Activated CD4-positive, alpha-beta T cell treated with anti-CD3 and anti-CD28 coated beads, Interleukin-2, amount 50 U/mL, for 16 hours (primary cell): ENCODE data around the gene SCARB1.
A peak's percentile ranks its signal among the peaks of the same experiment; 100 is the strongest.
"Not testable (repeated sequence)": the region's sequence is repeated elsewhere in the genome, so short reads cannot be mapped to it uniquely, and the experiment has no call there.

Experiments used
- DNase-seq: peaks from one replicate; pipeline ENCODE4 v3.0.0-alpha.2; 2020

The SCARB1 gene, protein sequence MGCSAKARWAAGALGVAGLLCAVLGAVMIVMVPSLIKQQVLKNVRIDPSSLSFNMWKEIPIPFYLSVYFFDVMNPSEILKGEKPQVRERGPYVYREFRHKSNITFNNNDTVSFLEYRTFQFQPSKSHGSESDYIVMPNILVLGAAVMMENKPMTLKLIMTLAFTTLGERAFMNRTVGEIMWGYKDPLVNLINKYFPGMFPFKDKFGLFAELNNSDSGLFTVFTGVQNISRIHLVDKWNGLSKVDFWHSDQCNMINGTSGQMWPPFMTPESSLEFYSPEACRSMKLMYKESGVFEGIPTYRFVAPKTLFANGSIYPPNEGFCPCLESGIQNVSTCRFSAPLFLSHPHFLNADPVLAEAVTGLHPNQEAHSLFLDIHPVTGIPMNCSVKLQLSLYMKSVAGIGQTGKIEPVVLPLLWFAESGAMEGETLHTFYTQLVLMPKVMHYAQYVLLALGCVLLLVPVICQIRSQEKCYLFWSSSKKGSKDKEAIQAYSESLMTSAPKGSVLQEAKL

DNA sequence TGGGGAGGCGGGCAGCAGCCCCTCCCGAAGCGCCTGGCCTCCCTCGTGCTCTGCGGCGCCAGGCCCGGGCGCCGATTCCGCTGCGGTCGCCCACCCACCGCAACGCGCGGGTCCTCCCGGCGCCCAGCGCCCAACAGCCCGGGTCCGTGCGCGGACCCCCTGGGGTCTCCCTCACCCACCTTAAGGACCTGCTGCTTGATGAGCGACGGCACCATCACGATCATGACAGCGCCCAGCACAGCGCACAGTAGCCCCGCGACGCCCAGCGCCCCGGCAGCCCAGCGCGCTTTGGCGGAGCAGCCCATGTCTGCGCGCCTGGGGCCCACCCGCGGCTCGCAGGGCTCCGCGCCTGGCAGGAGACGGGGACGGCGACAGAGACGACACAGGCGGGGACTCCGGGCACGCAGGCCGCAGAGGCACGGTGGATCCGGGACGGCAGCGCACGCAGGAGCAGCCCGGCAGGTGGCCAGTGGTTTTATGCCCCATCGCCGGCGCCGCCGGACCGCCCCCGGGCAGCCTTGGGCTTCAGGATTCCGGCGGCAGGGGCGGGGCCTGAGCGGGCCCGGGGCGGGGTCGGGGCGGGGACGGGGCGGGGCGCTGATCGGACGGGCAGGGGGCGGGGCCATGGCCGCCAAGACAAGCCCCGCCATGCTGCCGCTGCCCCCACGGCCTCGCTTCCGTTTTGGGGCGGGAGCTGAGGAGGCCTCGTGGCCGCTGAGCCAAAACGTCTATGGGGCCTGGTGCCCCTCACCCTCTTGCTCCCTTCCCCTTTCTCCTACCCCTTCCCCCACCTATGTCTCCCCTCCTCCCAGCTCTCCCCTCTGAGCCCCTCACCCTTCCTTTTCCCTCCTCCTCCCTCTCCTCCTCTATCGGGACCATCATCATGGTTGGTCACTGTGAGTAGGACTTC is at the start of gene SCARB1:
Gene SCARB1, minus strand, starts transcription at position 449 of the 910 bp plus-strand sequence. Its CDS starts 144 bp downstream, at position 305.
- peak; percentile 85 for DNase-seq

DNA sequence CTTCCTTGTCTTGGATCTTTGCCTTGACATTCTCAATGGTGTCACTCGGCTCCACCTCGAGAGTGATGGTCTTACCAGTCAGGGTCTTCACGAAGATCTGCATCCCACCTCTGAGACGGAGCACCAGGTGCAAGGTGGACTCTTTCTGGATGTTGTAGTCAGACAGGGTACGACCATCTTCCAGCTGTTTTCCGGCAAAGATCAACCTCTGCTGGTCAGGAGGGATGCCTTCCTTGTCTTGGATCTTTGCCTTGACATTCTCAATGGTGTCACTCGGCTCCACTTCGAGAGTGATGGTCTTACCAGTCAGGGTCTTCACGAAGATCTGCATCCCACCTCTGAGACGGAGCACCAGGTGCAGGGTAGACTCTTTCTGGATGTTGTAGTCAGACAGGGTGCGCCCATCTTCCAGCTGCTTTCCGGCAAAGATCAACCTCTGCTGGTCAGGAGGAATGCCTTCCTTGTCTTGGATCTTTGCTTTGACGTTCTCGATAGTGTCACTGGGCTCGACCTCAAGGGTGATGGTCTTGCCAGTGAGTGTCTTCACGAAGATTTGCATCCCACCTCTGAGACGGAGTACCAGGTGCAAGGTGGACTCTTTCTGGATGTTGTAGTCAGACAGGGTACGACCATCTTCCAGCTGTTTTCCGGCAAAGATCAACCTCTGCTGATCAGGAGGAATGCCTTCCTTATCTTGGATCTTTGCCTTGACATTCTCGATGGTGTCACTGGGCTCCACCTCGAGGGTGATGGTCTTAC is 49.0 kb upstream of the SCARB1 start:
- DNase-seq = not testable (repeated sequence)

DNA sequence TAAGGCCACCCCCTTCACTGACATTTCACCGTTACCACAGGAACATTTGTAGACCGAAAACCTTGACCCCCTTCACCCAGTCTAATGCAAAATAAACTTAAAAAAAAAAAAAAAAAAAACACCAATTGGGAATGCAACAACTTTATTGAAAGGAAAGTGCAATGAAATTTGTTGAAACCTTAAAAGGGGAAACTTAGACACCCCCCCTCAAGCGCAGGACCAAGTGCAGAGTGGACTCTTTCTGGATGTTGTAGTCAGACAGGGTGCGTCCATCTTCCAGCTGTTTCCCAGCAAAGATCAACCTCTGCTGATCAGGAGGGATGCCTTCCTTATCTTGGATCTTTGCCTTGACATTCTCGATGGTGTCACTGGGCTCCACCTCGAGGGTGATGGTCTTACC is 47.9 kb upstream of the SCARB1 start:
- not testable (repeated sequence) for DNase-seq

DNA sequence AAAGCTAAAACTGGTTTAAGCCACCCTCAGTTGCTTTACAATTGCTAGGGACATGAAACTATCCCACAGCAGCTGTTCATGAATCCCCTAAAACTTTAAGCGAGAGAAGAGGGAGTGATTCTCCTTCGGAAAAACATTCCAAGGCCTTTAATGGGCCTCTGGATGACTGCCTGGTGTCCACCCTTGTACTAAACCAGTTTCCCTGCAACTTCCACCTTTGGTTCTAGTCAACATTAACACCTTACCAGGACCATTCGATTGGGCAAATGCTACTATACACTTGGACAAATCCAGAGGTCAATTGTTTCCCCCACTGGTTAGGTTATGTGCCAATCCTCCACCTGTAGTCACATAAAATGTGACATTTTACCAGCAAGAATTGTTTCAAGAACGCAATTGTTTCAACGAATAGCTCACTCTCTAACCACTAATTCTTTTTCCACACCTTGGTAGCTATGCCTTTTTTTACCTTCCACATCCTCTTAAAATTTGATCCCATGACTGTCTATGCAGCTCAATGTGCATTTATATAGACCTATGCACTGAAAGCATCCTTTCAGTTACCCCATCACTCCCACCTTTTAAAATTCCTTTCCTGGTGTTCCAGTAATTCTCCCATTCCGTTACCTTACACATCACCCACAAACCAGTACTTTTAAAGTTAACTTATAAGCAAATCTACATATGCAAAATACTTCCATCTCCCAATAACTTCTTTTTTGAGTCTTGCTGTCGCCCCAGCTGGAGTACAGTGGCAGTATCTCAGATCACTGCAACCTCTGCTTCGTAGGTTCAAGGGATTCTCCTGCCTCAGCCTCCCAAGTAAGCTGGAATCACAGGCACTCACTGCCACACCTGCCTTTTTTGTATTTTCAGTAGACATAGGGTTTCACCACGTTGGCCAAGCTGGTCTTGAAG is 47.2 kb upstream of the SCARB1 start:
- DNase-seq = no peak

GRCh38 chr12:124909831-124910560 is 46.3 kb upstream of the SCARB1 start:
- DNase-seq = no peak

GRCh38 chr12:124906606-124907261 is 43.1 kb upstream of the SCARB1 start:
- DNase-seq = peak; percentile 95

GRCh38 chr12:124904306-124905098 is 40.8 kb upstream of the SCARB1 start:
- no peak for DNase-seq

GRCh38 chr12:124902916-124903315 is 39.3 kb upstream of the SCARB1 start:
- no peak for DNase-seq

DNA sequence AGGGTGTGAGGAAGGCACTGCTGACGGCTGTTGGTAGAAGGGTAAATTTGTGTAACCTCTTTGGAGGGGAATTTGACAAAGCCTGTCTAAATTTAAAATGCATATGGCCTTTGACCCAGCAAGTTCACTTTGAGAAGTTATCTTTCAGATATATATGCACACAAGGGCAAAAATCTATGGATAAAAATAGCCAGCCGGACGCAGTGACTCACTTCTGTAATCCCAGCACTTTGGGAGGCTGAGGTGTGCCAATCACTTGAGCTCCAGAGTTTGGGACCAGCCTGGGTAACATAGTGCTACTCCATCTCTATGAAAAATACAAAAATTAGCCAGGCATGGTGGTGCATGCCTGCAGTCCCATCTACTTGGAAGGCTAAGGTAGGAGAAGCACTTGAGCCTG is 37.3 kb upstream of the SCARB1 start:
- no peak for DNase-seq

- DNase-seq = not testable (repeated sequence)
Measured at GRCh38 chr12:124900345-124900795, 36.7 kb upstream of the SCARB1 start.

DNA sequence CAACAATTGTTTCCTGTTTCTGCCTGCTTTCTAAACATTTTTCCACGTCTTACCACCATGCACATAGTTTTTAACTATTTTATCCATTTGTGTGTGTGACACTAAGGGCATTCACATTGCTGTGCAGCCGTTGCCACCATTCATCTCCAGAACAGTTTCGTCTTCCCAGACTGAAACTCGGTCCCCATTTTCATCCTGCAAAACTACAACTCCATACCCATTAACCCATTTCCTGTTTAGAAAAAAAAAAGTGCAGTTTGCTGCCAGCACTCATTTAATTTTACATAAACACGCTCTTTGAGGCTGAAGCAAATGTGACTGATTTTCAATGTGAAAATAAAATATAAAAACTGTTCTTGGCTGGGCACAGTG is 35.2 kb upstream of the SCARB1 start:
- no peak for DNase-seq

GRCh38 chr12:124898200-124898922 is 34.7 kb upstream of the SCARB1 start:
- peak; percentile 86 for DNase-seq

DNA sequence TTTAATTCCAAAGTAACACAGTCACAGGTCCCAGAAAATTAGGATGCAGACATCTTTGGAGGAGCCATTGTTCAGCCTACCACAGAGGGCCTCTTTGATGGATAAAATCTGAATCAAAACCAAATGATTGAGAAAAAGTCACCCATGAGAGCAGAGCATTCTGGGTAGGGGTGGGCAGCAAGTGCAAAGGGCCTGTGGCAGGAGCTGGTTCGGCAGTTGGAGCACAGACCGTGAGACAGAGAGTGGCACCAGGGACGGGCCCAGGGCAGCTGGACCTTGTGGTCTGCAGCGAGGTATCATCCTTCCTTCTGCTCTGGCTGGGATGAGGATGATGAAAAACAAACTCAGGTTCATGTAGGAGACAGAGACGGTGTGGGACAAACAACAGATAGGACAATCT is 32.8 kb upstream of the SCARB1 start:
- no peak for DNase-seq

GRCh38 chr12:124893792-124894516 is 30.3 kb upstream of the SCARB1 start:
- DNase-seq = peak; percentile 55

DNA sequence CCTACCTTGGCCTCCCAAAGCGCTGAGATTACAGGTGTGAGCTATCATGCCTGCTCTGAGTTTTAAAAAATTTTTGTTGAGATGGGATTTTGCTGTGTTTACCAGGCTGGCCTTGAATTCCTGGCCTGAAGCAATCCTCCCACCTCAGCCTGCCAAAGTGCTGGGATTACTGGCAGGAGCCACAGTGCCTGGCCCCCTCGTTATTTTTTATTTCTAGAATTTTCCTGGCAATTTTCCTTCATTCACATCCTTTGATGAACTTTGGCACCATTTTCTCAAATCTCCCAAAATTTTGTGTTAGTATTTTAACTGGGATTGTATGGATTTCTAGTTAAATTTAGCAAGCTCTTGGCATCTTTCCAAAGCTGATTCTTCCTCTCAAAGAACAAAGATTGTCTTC is 24.6 kb upstream of the SCARB1 start:
- no peak for DNase-seq

DNA sequence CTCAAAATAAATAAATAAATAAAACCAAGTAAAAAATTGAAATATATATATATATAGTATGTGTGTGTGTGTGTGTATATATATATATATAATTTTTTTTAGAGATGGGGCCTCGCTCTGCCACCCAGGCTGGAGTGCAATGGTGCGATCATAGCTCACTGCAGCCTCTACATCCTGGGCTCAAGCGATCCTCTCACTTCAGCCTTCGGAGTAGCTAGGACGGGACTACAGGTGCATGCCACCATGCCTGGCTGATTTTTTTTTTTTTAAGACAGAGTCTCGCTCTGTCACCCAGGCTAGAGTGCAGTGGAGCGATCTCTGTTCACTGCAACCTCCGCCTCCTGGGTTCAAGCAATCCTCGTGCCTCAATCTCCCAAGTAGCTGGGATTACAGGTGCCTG is 24.1 kb upstream of the SCARB1 start:
- not testable (repeated sequence) for DNase-seq

- no peak for DNase-seq
Measured at GRCh38 chr12:124884587-124885438, 21.1 kb upstream of the SCARB1 start.
